ENCODE measurements around the gene MSI2. TPM values are rescaled to one million over a fixed set of nuclear protein-coding genes. Genes with fewer than 3 reads are reported as not detected.
A peak's percentile ranks its signal among the peaks of the same experiment; 100 is the strongest.

The MSI2 gene
- total RNA-seq, 2 experiments from 2014 or later: 87.6 to 96.0 TPM

DNA sequence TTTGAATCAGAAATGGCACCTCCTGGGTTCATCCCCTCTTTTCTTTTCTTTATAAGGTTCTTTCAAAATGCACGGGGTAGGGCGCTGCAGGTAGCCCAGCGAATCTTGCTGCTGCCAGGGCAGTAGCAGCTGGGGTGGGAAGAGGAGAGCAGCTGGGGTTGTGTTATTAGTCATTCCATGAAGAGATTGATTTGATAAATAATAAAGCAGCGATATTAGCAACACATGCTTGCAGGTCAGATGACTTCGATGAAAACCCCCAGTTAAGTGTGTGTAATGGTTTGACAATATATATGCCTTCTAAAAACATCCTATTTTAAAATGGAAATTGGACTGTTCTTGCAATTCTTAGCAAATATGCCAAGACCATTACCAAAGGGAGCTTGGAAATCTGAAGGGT is 288.1 kb downstream of the MSI2 start:
- H3K27me3 Mint-ChIP-seq: no peaks in the 10 kb centered on the region
- H3K9me3 Mint-ChIP-seq: no peaks in the 10 kb centered on the region
- no peak overlapping the region for H3K27ac Mint-ChIP-seq
- CTCF ChIA-PET: interaction anchor here (1.2 kb wide), 1 partner anchor 171 kb away, joined by 3 read pairs; no protein-coding TSS in a partner anchor
- H3K4me3 Mint-ChIP-seq: no peak overlapping the region
- H3K36me3 Mint-ChIP-seq (ENCODE audit: low read depth): no peaks in the 10 kb centered on the region
- DNase-seq: no peak
- peaks cover 4% of the 10 kb centered on the region for H3K4me1 Mint-ChIP-seq
- POLR2A ChIA-PET: no interaction called here

DNA sequence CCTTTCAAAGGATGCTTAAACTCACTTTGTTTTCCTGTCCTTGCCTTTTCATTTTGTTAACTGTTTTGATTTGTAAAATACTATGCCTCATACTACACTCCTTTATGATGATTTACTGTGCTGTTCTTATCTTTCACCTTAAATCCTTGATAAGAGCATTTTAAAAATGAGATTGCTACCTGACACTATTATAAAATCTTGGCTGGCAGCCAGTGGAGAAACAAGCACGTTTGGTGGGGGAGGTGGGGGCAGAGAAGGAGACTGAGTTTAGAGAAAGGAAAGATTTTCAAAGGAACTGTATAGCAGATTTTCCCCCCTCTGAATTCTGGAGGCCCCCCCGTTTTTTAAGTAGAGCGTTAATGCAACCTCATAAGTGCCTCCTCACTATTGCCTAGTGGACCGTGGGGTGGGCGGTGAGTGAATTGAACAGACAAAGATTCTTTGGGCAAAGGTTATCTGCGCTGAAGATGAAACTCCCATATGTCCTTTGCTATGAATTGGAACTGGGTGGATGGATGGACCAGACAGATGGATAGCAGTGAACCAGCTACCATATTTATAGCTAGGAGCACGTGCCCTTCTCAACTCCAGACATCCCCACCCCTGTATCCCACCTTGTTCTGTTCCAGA is 288.6 kb downstream of the MSI2 start:
- POLR2A ChIA-PET: no interaction called here
- CTCF ChIA-PET: interaction anchor here (1.2 kb wide), 1 partner anchor 172 kb away, joined by 3 read pairs; no protein-coding TSS in a partner anchor
- Mint-ChIP-seq H3K27ac (no peak overlapping the region), H3K9me3 (no peaks in the 10 kb centered on the region), H3K27me3 (no peaks in the 10 kb centered on the region), H3K4me3 (no peak overlapping the region), H3K4me1 (peaks cover 4% of the 10 kb centered on the region), H3K36me3 (ENCODE audit: low read depth) (no peaks in the 10 kb centered on the region)
- no peak for DNase-seq

DNA sequence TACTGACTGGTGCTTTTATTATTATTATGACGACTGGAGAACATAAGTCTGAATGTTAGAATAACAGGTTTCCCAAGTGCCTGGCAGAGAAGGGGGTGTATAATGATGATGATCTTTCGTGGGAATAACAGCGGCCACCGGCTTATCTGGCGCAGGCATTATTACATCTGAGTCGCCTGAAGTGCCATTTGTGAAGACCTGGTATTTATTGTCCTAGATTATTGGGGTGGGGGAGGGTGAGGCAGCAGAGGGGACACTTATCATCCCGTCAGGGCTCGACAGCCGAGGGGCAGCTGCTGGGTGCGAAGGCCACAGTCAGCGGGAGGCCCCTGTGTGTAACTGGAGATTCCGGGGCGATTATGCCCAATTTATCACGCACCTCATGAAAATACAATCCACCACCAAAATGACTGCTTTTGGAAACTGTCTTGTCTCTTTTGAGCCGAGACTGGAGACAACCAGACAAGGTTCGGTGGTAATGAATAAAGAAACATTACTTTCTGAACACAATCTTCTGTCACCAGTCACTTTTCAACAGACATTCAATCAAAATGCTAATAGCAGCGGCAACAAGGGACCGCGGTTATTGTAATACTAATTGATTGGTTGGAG is 289.5 kb downstream of the MSI2 start:
- no peak overlapping the region for H3K4me3 Mint-ChIP-seq
- H3K27me3 Mint-ChIP-seq: no peaks in the 10 kb centered on the region
- no peak overlapping the region for H3K27ac Mint-ChIP-seq
- ChIA-PET CTCF (no interaction called here), POLR2A (no interaction called here)
- H3K9me3 Mint-ChIP-seq: no peaks in the 10 kb centered on the region
- H3K4me1 Mint-ChIP-seq: peaks cover 4% of the 10 kb centered on the region
- DNase-seq: no peak
- no peaks in the 10 kb centered on the region for H3K36me3 Mint-ChIP-seq (ENCODE audit: low read depth)

DNA sequence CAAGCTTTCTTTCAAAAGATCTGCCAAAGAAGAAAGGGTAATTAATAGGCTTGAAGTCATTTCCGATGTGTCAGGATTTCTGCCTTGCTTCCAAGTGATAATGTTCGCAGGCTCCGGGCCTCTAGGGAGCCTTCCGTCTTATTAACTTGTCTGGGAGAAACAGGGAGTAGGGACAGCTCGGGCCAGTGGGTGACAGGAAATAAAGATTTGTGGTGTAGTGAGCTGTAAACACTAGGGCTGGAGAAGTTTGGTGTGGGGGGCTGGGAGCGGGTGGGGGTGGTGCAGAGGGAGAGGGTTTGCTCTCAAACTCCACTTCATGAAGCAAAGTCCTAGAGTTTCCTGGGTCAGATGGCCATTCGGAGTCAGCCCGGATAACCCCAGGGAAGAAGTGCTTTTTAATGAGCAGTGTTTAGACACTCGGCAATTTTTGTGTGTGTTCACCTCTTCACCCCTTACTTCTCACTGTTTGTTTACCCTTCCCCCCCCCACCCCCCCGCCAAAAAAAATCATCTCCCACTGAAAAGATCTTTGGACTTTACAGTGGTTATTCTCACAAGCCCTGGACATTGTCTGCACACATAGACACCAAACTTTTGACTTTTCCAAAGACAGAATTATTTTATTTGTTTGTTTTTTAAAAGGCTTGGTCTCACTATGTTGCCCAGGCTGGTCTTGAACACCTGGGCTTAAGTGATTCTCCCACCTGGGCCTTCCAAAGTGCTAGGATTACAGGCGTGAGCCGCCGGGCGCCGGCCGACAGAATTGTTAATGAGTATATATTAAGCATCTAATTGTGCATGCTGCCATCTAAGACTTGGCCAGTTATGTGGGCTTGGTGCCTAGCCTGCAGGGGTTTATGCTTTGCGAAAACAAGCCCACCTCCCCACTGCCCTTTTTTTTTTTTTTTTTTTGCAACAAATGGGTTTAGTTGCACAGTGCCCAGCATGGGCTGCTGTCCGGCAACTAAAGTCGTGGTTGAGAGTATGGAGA is 292.4 kb downstream of the MSI2 start:
- Mint-ChIP-seq H3K4me3 (no peak overlapping the region), H3K27ac (no peak overlapping the region), H3K36me3 (ENCODE audit: low read depth) (no peaks in the 10 kb centered on the region), H3K27me3 (no peaks in the 10 kb centered on the region), H3K9me3 (no peaks in the 10 kb centered on the region), H3K4me1 (peaks cover 12% of the 10 kb centered on the region)
- DNase-seq: no peak
- ChIA-PET POLR2A (no interaction called here), CTCF (no interaction called here)

DNA sequence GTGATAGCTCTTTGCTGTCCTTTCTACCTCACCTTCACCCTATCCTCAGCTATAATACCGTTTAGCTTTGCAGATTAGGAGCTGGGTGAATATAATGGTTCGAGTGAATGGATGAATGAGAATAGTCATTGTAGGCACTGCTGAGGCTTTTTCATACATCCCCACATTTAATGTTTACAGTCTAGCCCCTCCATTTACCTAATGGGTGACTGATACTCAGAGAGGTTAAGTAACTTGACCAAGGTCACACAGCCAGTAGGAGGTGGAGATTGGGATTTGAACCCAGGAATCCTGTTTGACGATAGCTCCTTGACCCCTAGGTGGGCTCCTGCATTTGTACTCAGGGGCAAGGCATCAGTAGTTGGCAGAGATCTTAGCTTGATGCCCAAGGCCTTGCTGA is 293.1 kb downstream of the MSI2 start:
- no peaks in the 10 kb centered on the region for H3K9me3 Mint-ChIP-seq
- H3K4me3 Mint-ChIP-seq: no peak overlapping the region
- CTCF ChIA-PET: interaction anchor here (1.1 kb wide), 1 partner anchor 9 kb away, joined by 3 read pairs; no protein-coding TSS in a partner anchor
- H3K36me3 Mint-ChIP-seq (ENCODE audit: low read depth): no peaks in the 10 kb centered on the region
- peak overlapping the region; percentile 41 for H3K27ac Mint-ChIP-seq
- no peaks in the 10 kb centered on the region for H3K27me3 Mint-ChIP-seq
- DNase-seq: no peak
- POLR2A ChIA-PET: no interaction called here
- H3K4me1 Mint-ChIP-seq: peaks cover 12% of the 10 kb centered on the region

DNA sequence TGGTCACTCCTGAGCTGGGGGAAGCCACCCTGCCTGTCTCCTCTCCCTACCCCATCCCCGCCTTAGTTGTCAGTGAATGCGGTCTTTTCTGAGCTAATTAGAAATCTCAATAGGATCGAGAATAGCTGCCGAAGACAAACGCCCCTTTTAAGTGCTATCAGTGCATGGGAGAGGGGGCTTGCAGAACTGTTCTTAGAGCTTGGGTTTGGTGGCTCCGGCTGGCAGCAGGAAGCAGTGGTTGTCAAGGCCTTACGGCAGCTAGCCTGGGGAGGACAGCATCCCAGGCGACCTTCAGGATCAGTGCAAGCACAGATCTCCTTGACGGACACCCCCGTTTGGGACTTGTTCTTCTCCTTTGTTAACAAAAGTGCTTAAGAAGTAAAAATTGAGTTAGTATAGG is 293.7 kb downstream of the MSI2 start:
- H3K4me1 Mint-ChIP-seq: peaks cover 12% of the 10 kb centered on the region
- no peaks in the 10 kb centered on the region for H3K9me3 Mint-ChIP-seq
- no peaks in the 10 kb centered on the region for H3K36me3 Mint-ChIP-seq (ENCODE audit: low read depth)
- CTCF ChIA-PET: interaction anchor here (0.5 to 1.1 kb wide), 2 partner anchors 9 to 672 kb away, joined by 3 read pairs; no protein-coding TSS in a partner anchor
- POLR2A ChIA-PET: no interaction called here
- no peak for DNase-seq
- H3K4me3 Mint-ChIP-seq: no peak overlapping the region
- H3K27ac Mint-ChIP-seq: no peak overlapping the region
- no peaks in the 10 kb centered on the region for H3K27me3 Mint-ChIP-seq

DNA sequence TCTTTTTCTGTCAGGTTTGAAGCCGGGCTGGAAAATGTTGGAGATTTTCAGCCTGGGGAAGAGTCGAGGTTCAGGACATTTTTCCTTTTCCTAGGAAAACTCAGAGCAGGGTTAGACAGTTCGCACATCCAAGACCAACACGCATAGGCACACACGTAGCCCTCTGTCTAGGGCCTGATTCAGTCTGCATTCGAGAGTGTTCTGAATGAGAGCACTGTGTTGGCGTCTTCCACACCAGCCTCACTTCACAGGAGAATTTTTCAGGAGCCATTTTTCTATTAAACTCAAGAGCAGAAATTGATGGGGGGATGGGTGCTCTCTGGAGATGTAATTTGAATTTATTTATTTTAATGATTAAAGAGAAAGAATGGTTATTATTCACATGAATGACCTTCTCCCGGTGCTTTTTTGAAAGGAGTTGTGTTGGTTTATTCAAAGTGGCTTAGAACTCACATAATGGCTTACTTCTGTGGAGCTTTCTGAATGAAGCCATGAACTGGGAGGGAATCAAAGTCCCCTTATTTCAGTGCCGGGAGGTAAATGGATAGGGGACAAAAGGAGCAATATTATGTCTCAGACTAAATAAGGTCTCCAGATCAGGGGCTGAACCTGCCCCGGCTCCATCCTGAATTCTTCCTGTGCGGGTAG is 294.5 kb downstream of the MSI2 start:
- Mint-ChIP-seq H3K4me3 (no peak overlapping the region), H3K27me3 (no peaks in the 10 kb centered on the region)
- CTCF ChIA-PET: interaction anchor here (0.5 to 1.1 kb wide), 2 partner anchors 10 to 673 kb away, joined by 3 read pairs; no protein-coding TSS in a partner anchor

DNA sequence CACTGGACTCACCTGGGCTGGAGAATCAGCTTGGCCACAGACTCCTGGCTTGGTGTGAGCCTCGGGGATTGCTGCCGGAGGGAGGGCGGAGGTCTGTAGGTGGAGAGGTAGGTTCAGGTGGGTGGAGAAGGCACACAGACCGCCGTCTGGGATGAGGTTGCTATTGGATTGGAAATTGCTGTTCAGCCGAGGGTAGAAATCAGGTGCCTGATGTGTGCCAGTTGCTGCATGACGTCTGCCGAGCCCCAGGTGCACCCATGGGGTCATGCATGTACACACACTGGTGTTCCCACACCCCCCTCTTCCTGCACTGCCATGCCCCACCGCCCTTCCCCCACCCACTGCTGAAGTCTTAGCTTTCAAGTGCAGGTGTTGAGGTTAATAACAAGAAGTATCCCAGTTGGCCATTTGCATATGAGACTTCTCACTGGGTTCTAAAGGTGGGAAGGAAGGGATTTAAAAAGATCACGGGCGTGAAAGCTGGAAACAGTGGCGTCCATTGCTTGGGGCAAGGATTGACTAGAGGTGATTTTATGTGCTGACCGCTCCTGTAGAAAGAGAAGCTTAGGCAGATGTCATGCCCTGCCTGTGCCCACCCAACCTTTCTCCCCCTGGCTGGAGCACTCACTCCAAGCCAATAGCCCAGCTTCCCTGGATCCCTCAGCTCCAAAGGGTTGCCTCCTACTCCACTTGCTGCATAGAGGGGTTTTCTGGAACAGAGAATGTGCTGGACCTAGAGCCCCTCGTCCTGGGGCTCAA is 295.2 kb downstream of the MSI2 start:
- Mint-ChIP-seq H3K4me1 (peaks cover 12% of the 10 kb centered on the region), H3K9me3 (no peaks in the 10 kb centered on the region), H3K4me3 (no peak overlapping the region), H3K27ac (no peak overlapping the region), H3K36me3 (ENCODE audit: low read depth) (no peaks in the 10 kb centered on the region), H3K27me3 (no peaks in the 10 kb centered on the region)
- ChIA-PET POLR2A (no interaction called here), CTCF (interaction anchor here (0.6 to 1.6 kb wide), 3 partner anchors 12 to 483 kb away, joined by 3 to 4 read pairs (median 3); no protein-coding TSS in a partner anchor)
- DNase-seq: no peak

More for the DNA sequence above, 294.5 kb downstream of the MSI2 start:
- H3K4me1 Mint-ChIP-seq: peaks cover 12% of the 10 kb centered on the region
- no peaks in the 10 kb centered on the region for H3K9me3 Mint-ChIP-seq
- no peak for DNase-seq
- no peak overlapping the region for H3K27ac Mint-ChIP-seq
- POLR2A ChIA-PET: no interaction called here
- H3K36me3 Mint-ChIP-seq (ENCODE audit: low read depth): no peaks in the 10 kb centered on the region

DNA sequence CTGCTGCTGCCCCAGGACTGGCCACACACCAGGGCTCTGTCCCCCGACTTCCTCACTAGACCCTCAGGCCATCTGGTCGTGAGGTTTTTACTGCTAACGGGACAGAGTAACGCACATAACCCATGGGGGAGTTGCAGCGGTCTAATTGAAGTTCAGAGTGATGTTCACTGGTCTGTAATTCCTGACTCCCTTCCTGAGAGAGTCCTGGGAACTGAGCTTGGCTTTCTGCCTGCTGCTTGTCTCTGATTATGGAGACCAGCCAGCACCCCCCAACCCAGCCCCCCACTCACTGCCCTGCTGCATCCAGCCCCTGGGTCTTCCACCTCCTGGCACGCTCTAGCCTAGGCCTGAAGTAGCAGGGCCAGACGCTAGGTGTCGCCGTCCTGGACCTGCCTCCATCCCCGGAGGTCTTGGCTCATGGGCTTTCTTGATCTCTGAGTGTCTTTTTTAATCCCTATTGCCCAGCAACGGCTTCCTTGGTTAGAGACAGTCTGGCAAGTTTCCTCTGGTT is 295.8 kb downstream of the MSI2 start:
- Mint-ChIP-seq H3K27me3 (no peaks in the 10 kb centered on the region), H3K4me1 (peaks cover 10% of the 10 kb centered on the region), H3K27ac (no peak overlapping the region), H3K9me3 (no peaks in the 10 kb centered on the region), H3K36me3 (ENCODE audit: low read depth) (no peaks in the 10 kb centered on the region), H3K4me3 (no peak overlapping the region)
- ChIA-PET POLR2A (no interaction called here), CTCF (interaction anchor here (0.7 to 1.8 kb wide), 5 partner anchors 12 to 309 kb away, joined by 3 to 4 read pairs (median 3); no protein-coding TSS in a partner anchor)
- DNase-seq: peak; percentile 18

DNA sequence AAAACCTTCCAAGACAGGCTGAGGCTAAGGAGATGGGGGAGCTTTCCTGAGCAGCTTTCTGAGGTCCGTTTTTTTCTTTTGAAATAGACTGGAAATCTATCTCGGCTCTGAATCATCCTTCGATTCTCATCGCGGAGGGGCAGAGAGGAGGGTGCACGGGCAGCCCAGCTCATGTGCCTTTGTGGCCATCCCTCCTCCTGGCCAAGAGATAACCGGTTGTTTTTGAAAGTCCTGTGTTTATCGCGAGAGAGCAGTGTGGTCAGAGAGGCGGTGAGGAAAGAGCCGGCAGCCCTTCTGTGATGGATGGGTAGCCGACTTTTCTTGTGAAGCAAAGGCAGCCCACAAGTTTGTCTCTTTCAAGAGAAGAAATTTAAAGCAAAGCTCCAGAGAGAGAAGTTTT is 297.2 kb downstream of the MSI2 start:
- ChIA-PET POLR2A (interaction anchor here (0.6 kb wide), 1 partner anchor 10 kb away, joined by 3 read pairs; no protein-coding TSS in a partner anchor), CTCF (interaction anchor here (1.4 to 1.8 kb wide), 2 partner anchors 16 to 311 kb away, joined by 4 read pairs; no protein-coding TSS in a partner anchor)
- no peaks in the 10 kb centered on the region for H3K9me3 Mint-ChIP-seq
- no peak overlapping the region for H3K27ac Mint-ChIP-seq
- DNase-seq: no peak
- H3K27me3 Mint-ChIP-seq: no peaks in the 10 kb centered on the region
- no peaks in the 10 kb centered on the region for H3K36me3 Mint-ChIP-seq (ENCODE audit: low read depth)
- H3K4me1 Mint-ChIP-seq: peaks cover 8% of the 10 kb centered on the region
- no peak overlapping the region for H3K4me3 Mint-ChIP-seq

DNA sequence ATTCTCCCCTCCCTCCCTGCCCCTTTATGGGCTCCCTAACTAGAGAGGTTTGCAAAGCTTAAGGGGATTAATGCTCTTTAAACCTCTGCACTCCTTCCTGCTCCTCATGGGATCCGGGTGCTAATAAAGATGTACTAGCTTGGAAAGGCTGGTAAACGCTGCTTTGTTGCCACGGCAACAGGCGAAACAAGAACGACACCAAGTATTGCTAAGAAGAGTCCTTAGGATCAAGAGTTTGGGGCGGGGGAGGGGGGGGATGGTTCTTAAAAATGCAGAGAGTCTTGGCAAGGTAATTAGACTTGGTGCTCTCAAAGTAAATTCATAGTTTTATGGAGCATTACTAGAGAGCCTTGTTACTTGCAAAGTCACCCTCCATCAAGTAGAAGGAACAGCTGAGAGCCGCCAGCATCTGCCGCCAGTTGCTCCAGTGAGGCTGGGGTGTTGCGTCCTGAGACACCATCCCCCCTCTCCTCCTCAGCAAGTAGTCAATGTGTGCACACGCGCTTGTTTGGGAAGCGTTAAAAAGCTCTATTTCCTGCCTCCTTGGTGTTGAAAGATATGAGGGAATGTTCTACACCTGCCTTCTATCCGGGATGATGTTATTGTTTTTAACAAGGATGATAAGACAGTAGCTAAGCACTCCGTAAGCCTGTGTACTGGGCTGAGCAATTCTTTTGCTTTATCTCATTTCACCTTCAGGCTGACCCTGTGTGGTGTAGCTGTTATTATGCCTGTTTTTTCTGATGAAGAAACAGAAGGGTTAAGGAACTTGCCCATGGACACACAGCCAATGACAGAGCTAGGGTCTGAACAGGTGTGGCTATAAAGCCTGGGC is 297.9 kb downstream of the MSI2 start:
- no peaks in the 10 kb centered on the region for H3K36me3 Mint-ChIP-seq (ENCODE audit: low read depth)
- ChIA-PET CTCF (interaction anchor here (1.4 to 1.8 kb wide), 3 partner anchors 12 to 311 kb away, joined by 3 to 4 read pairs (median 4); no protein-coding TSS in a partner anchor), POLR2A (interaction anchor here (0.6 kb wide), 1 partner anchor 11 kb away, joined by 3 read pairs; no protein-coding TSS in a partner anchor)
- no peak overlapping the region for H3K4me3 Mint-ChIP-seq
- no peaks in the 10 kb centered on the region for H3K27me3 Mint-ChIP-seq
- H3K27ac Mint-ChIP-seq: no peak overlapping the region
- H3K9me3 Mint-ChIP-seq: no peaks in the 10 kb centered on the region
- DNase-seq: no peak
- H3K4me1 Mint-ChIP-seq: peaks cover 8% of the 10 kb centered on the region
